HG03103 (cell line): ENCODE results near the gene PLPPR4.
"Not testable (repeated sequence)": the region's sequence is repeated elsewhere in the genome, so short reads cannot be mapped to it uniquely, and the experiment has no call there.

Source experiments
- ATAC-seq: cut with Tn5 transposase; IDR thresholded peaks from one replicate; pipeline ENCODE4 v1.9.1; 2021; ENCODE audit warnings: low read depth; ENCODE audit not compliant: unreplicated experiment

Gene PLPPR4

GRCh38 chr1:99264201-99265021 lies at the start of gene PLPPR4:
PLPPR4 (plus strand) TSS chr1:99264492; CDS start chr1:99264594, 102 bp downstream.
- ATAC-seq = no peak

GRCh38 chr1:99216956-99217355 lies 47.3 kb upstream of the PLPPR4 start:
- ATAC-seq = no peak

GRCh38 chr1:99217599-99217998 lies 46.7 kb upstream of the PLPPR4 start:
- ATAC-seq = no peak

- peak; percentile 26 for ATAC-seq
Observed at GRCh38 chr1:99218572-99218971, 45.7 kb upstream of the PLPPR4 start.

GRCh38 chr1:99218999-99219398 lies 45.3 kb upstream of the PLPPR4 start:
- peak; percentile 98 for ATAC-seq

GRCh38 chr1:99227056-99227897 lies 37.0 kb upstream of the PLPPR4 start:
- no peak for ATAC-seq

GRCh38 chr1:99228153-99228552 lies 36.1 kb upstream of the PLPPR4 start:
- ATAC-seq = no peak

GRCh38 chr1:99229122-99229521 lies 35.2 kb upstream of the PLPPR4 start:
- ATAC-seq = no peak

- no peak for ATAC-seq
Observed at GRCh38 chr1:99230695-99231094, 33.6 kb upstream of the PLPPR4 start.

- ATAC-seq = no peak
Observed at GRCh38 chr1:99232172-99232571, 32.1 kb upstream of the PLPPR4 start.

GRCh38 chr1:99233446-99233845 lies 30.8 kb upstream of the PLPPR4 start:
- ATAC-seq = no peak

- no peak for ATAC-seq
Observed at GRCh38 chr1:99236756-99237155, 27.5 kb upstream of the PLPPR4 start.

- ATAC-seq = no peak
Observed at GRCh38 chr1:99239690-99240089, 24.6 kb upstream of the PLPPR4 start.

- no peak for ATAC-seq
Observed at GRCh38 chr1:99240621-99241020, 23.7 kb upstream of the PLPPR4 start.

- no peak for ATAC-seq
Observed at GRCh38 chr1:99246152-99246551, 18.1 kb upstream of the PLPPR4 start.

GRCh38 chr1:99247199-99247598 lies 17.1 kb upstream of the PLPPR4 start:
- ATAC-seq = no peak

- ATAC-seq = no peak
Observed at GRCh38 chr1:99250728-99251127, 13.6 kb upstream of the PLPPR4 start.

- no peak for ATAC-seq
Observed at GRCh38 chr1:99251308-99251707, 13.0 kb upstream of the PLPPR4 start.

GRCh38 chr1:99252630-99253029 lies 11.7 kb upstream of the PLPPR4 start:
- ATAC-seq = no peak

- ATAC-seq = not testable (repeated sequence)
Observed at GRCh38 chr1:99260402-99260801, 3.9 kb upstream of the PLPPR4 start.

GRCh38 chr1:99265124-99265523 lies 832 bp downstream of the PLPPR4 start:
- ATAC-seq = no peak

- no peak for ATAC-seq
Observed at GRCh38 chr1:99266726-99267125, 2.4 kb downstream of the PLPPR4 start.
